ENCODE results near the gene THEM5. TPM values are rescaled to one million over a fixed set of nuclear protein-coding genes. Genes with fewer than 3 reads are reported as not detected.

THEM5 gene
- total RNA-seq, 2 donors from 2014 or later = not detected

- DNase-seq (no peak), ATAC-seq (no peak)
- intact Hi-C loops (cut with DNase I) = no loop called here
Measured at GRCh38 chr1:151809985-151810556, 43.4 kb downstream of the THEM5 start.

GRCh38 chr1:151809290-151809984 is 44.1 kb downstream of the THEM5 start:
- DNase-seq (no peak), ATAC-seq (peak in 1 of 2 donors; percentile 69)
- intact Hi-C loops (cut with DNase I) = no loop called here

- intact Hi-C loops (cut with DNase I) = no loop called here
- DNase-seq (no peak), ATAC-seq (no peak)
Measured at GRCh38 chr1:151807766-151808165, 45.7 kb downstream of the THEM5 start.

- ATAC-seq = no peak
- intact Hi-C loops (cut with DNase I) = no loop called here
- no peak for DNase-seq
Measured at GRCh38 chr1:151807131-151807530, 46.4 kb downstream of the THEM5 start.

GRCh38 chr1:151806170-151806569 is 47.3 kb downstream of the THEM5 start:
- DNase-seq = no peak
- intact Hi-C loops (cut with DNase I) = no loop called here

GRCh38 chr1:151805066-151805820 is 48.3 kb downstream of the THEM5 start, which contains the start of gene LINGO4:
TSS of gene LINGO4 (minus strand) at chr1:151805419. CDS start at chr1:151802704, 2,715 bp downstream.
- intact Hi-C loops (cut with DNase I) = no loop called here
- DNase-seq = no peak
- ATAC-seq = no peak

More at GRCh38 chr1:151806170-151806569, 47.3 kb downstream of the THEM5 start:
- ATAC-seq = no peak

- DNase-seq (no peak), ATAC-seq (no peak)
- intact Hi-C loops (cut with DNase I) = no loop called here
Measured at GRCh38 chr1:151803915-151804314, 49.6 kb downstream of the THEM5 start.

- intact Hi-C loops (cut with DNase I) = no loop called here
- ATAC-seq = no peak
- no peak for DNase-seq
Measured at GRCh38 chr1:151803164-151803563, 50.3 kb downstream of the THEM5 start.

- no peak for DNase-seq
- intact Hi-C loops (cut with DNase I) = no loop called here
- no peak for ATAC-seq
Measured at GRCh38 chr1:151802372-151802771, 51.1 kb downstream of the THEM5 start.

GRCh38 chr1:151801846-151802245 is 51.7 kb downstream of the THEM5 start:
- intact Hi-C loops (cut with DNase I) = no loop called here
- ATAC-seq = peak in 1 of 2 donors; percentile 17
- no peak for DNase-seq

GRCh38 chr1:151801310-151801820 is 52.1 kb downstream of the THEM5 start:
- no peak for ATAC-seq
- intact Hi-C loops (cut with DNase I) = no loop called here
- DNase-seq = no peak

GRCh38 chr1:151800830-151801229 is 52.7 kb downstream of the THEM5 start:
- DNase-seq (no peak), ATAC-seq (no peak)
- intact Hi-C loops (cut with DNase I) = no loop called here

- no peak for DNase-seq
- intact Hi-C loops (cut with DNase I) = no loop called here
- no peak for ATAC-seq
Measured at GRCh38 chr1:151799179-151800022, 54.1 kb downstream of the THEM5 start.

GRCh38 chr1:151798571-151798970 is 54.9 kb downstream of the THEM5 start:
- ATAC-seq = no peak
- intact Hi-C loops (cut with DNase I) = no loop called here
- no peak for DNase-seq

Other genes starting within 250 kb of the THEM5 start
- 10 to 100 TPM; 29.8 to 32.3 TPM for gene SNX27, start 241.7 kb downstream of the THEM5 start, total RNA-seq
- gene CELF3, start 136.9 kb downstream of the THEM5 start, total RNA-seq = not detected
- gene RIIAD1, start 132.2 kb downstream of the THEM5 start, total RNA-seq = 1 to 10 TPM; 3.3 TPM
- 10 to 100 TPM; 39.1 TPM for gene MRPL9, start 90.2 kb downstream of the THEM5 start, total RNA-seq
- 1 to 10 TPM; 4.4 to 6.7 TPM for gene TDRKH, start 63.2 kb downstream of the THEM5 start, total RNA-seq
- gene LINGO4, start 48.3 kb downstream of the THEM5 start, total RNA-seq = under 1 TPM in 1 of 2 donors, not detected in 1; 0.29 TPM
- gene RORC, start 21.9 kb downstream of the THEM5 start, total RNA-seq = 1 to 10 TPM; 2.3 to 6.1 TPM
- not detected for gene C2CD4D, start 13.9 kb downstream of the THEM5 start, total RNA-seq
- 10 to 100 TPM; 14.7 to 17.6 TPM for gene THEM4, start 55.8 kb upstream of the THEM5 start, total RNA-seq
- 100 to 1,000 TPM; 313 to 335 TPM for gene S100A10, start 140.1 kb upstream of the THEM5 start, total RNA-seq
- gene S100A11, start 183.3 kb upstream of the THEM5 start, total RNA-seq = 100 to 1,000 TPM; 178 to 195 TPM
- gene TCHHL1, start 235.4 kb upstream of the THEM5 start, total RNA-seq = not detected